Esophagus squamous epithelium (tissue), 5 donors: ENCODE measurements around the gene PJA1. TPM values are rescaled to one million over a fixed set of nuclear protein-coding genes. Genes with fewer than 3 reads are reported as not detected.

Source experiments
- DNase-seq: peaks from one replicate; lab custom pipeline; 2025; lab: John Stamatoyannopoulos, UW
- H3K27ac ChIP-seq, 4 donors: fragments of 200-600 bp; sonication (generic); one replicate each; pipeline ENCODE4 v1.5.1; 2016 to 2019; ENCODE audit warnings: mild to moderate bottlenecking in 1 of 4
- H3K27me3 ChIP-seq, 4 donors: fragments of 200-600 bp; sonication (generic); 1 replicate in 3 of 4; 2 replicates in 1 of 4; pipeline versions ENCODE4 v1.5.1 to v1.6.0; 2017 to 2021; ENCODE audit warnings: antibody characterized with exemption in 1 of 4
- H3K36me3 ChIP-seq, 3 donors: fragments of 200-600 bp; sonication (generic); one replicate each; pipeline ENCODE4 v1.5.1; 2016 to 2019
- H3K4me1 ChIP-seq, 3 donors: fragments of 200-600 bp; sonication (generic); one replicate each; pipeline ENCODE4 v1.5.1; 2017 to 2019
- H3K4me3 ChIP-seq, 4 donors: fragments of 200-600 bp; sonication (generic); 1 replicate in 3 of 4; 2 replicates in 1 of 4; pipeline ENCODE4 v1.5.1; 2016 to 2019; ENCODE audit warnings: mild to moderate bottlenecking in 2 of 4, moderate library complexity in 1 of 4
- H3K9me3 ChIP-seq, 3 donors: fragments of 200-600 bp; sonication (generic); one replicate each; pipeline ENCODE4 v1.5.1; 2016 to 2019
- CTCF ChIP-seq, 6 experiments: fragments of 450-650 bp in 4 of 6; fragments of 200-600 bp in 2 of 6; sonication (generic) in 2 of 6; IDR thresholded peaks; one replicate each; pipeline ENCODE4 v1.5.1; 2016 to 2019; ENCODE audit warnings: antibody characterized with exemption in 6 of 6, mild to moderate bottlenecking in 4 of 6, moderate library complexity in 4 of 6
- POLR2A ChIP-seq, 4 donors: fragments of 450-650 bp; IDR thresholded peaks; one replicate each; pipeline ENCODE4 v1.6.1; 2017; ENCODE audit warnings: antibody characterized with exemption in 4 of 4, mild to moderate bottlenecking in 4 of 4, moderate library complexity in 3 of 4
- WGBS, 2 donors: methylation state at CpG; one replicate each; pipeline ENCODE4 v1.1.5; 2018; 5-methylcytosine and 5-hydroxymethylcytosine counted together
- intact Hi-C: fragments of 100-400 bp; cut with DNase I; formaldehyde crosslinking; loops from one replicate; pipeline ENCODE4 v1.15.0; 2022
- total RNA-seq, 4 donors: library from RNA; depleted of rRNA; stranded (reverse); fragments of >200 nt; gene quantifications; one replicate each; pipeline ENCODE4 v1.1.0, GENCODE V29; 2016
- donor health status: DM: yes; HTN: yes; CAD: no.

Gene PJA1
- total RNA-seq, 4 donors from 2014 or later, result 7.5 to 24.2 (median 15.8) TPM

GRCh38 chrX:69126642-69127041 is 38.6 kb downstream of the PJA1 start:
- no peaks in the 10 kb centered on the region for H3K36me3 ChIP-seq
- 86% methylated on average over 1 of the region's 5 CpGs; no CpG with 5 or more reads in 1 of the 2 donors for WGBS, 2 donors
- no peak for DNase-seq
- H3K4me1 ChIP-seq, result peaks cover 0 to 22% (median 7%) of the 10 kb centered on the region in 3 donors
- intact Hi-C loops, result no loop called here
- TF ChIP-seq POLR2A (IDR thresholded peaks at IDR 0.05) (no peak), CTCF (IDR thresholded peaks at IDR 0.05) (no peak)
- no peaks in the 10 kb centered on the region for H3K9me3 ChIP-seq
- no peak overlapping the region for H3K27ac ChIP-seq
- peaks cover 0 to 9% (median 0%) of the 10 kb centered on the region in 4 donors for H3K27me3 ChIP-seq
- H3K4me3 ChIP-seq, result no peak overlapping the region

GRCh38 chrX:69125094-69125493 is 40.2 kb downstream of the PJA1 start:
- peaks cover 0 to 9% (median 0%) of the 10 kb centered on the region in 4 donors for H3K27me3 ChIP-seq
- DNase-seq, result no peak
- no peaks in the 10 kb centered on the region for H3K36me3 ChIP-seq
- no peak overlapping the region for H3K27ac ChIP-seq
- WGBS, 2 donors, result 79% methylated on average over 3 of the region's 5 CpGs; no CpG with 5 or more reads in 1 of the 2 donors
- peaks cover 0 to 32% (median 7%) of the 10 kb centered on the region in 3 donors for H3K4me1 ChIP-seq
- TF ChIP-seq POLR2A (IDR thresholded peaks at IDR 0.05) (no peak), CTCF (IDR thresholded peaks at IDR 0.05) (no peak)
- no peaks in the 10 kb centered on the region for H3K9me3 ChIP-seq
- no peak overlapping the region for H3K4me3 ChIP-seq
- intact Hi-C loops, result no loop called here

- no peak for DNase-seq
- intact Hi-C loops, result no loop called here
- peaks cover 0 to 8% (median 0%) of the 10 kb centered on the region in 4 donors for H3K27me3 ChIP-seq
- 70 to 79% methylated on average over 2 to 3 of the region's 3 CpGs for WGBS, 2 donors
- no peaks in the 10 kb centered on the region for H3K9me3 ChIP-seq
- no peak overlapping the region for H3K4me3 ChIP-seq
- peaks cover 0 to 30% (median 7%) of the 10 kb centered on the region in 3 donors for H3K4me1 ChIP-seq
- H3K27ac ChIP-seq, result no peak overlapping the region
- no peaks in the 10 kb centered on the region for H3K36me3 ChIP-seq
- TF ChIP-seq POLR2A (IDR thresholded peaks at IDR 0.05) (no peak), CTCF (IDR thresholded peaks at IDR 0.05) (no peak)
Observed at GRCh38 chrX:69124108-69124507, 41.1 kb downstream of the PJA1 start.

- Histone ChIP-seq H3K27ac (no peak overlapping the region), H3K4me3 (no peak overlapping the region), H3K4me1 (peaks cover 0 to 24% (median 3%) of the 10 kb centered on the region in 3 donors), H3K27me3 (peaks cover 0 to 2% (median 0%) of the 10 kb centered on the region in 4 donors), H3K36me3 (no peaks in the 10 kb centered on the region), H3K9me3 (no peaks in the 10 kb centered on the region)
- intact Hi-C loops, result no loop called here
- no peak for DNase-seq
- TF ChIP-seq POLR2A (IDR thresholded peaks at IDR 0.05) (no peak), CTCF (IDR thresholded peaks at IDR 0.05) (no peak)
- WGBS, 2 donors, result 17 to 37% methylated on average over 1 to 6 of the region's 8 CpGs
Observed at GRCh38 chrX:69123481-69123880, 41.8 kb downstream of the PJA1 start.

GRCh38 chrX:69121321-69122000 is 43.8 kb downstream of the PJA1 start:
- Histone ChIP-seq H3K27ac (no peak overlapping the region), H3K36me3 (no peaks in the 10 kb centered on the region), H3K4me3 (no peak overlapping the region), H3K9me3 (no peaks in the 10 kb centered on the region), H3K4me1 (peaks cover 0 to 34% (median 0%) of the 10 kb centered on the region in 3 donors), H3K27me3 (no peaks in the 10 kb centered on the region)
- no peak for DNase-seq
- intact Hi-C loops, result no loop called here
- WGBS, 2 donors, result 30% methylated on average over 6 of the region's 11 CpGs; no CpG with 5 or more reads in 1 of the 2 donors
- TF ChIP-seq POLR2A (IDR thresholded peaks at IDR 0.05) (no peak), CTCF (IDR thresholded peaks at IDR 0.05) (no peak)
